ENCODE measurements around the gene WRAP73. TPM values are rescaled to one million over a fixed set of nuclear protein-coding genes. Genes with fewer than 3 reads are reported as not detected.

The WRAP73 gene
- total RNA-seq, 1 experiment from 2014 or later, result 14.9 TPM

GRCh38 chr1:3638676-3639075 lies 11.2 kb downstream of the WRAP73 start:
- H3K27me3 Mint-ChIP-seq (ENCODE audit: unreplicated experiment), result no peaks in the 10 kb centered on the region
- no peaks in the 10 kb centered on the region for H3K4me1 Mint-ChIP-seq (ENCODE audit: low read depth, unreplicated experiment)
- H3K4me3 Mint-ChIP-seq (ENCODE audit: low read depth, unreplicated experiment), result no peak overlapping the region
- intact Hi-C loops (cut with micrococcal nuclease; ENCODE audit: unreplicated experiment), result no loop called here
- no peak for DNase-seq
- no TSS peak for BruUV-seq (replicated peaks)
- CTCF ChIA-PET, result no interaction called here
- TF ChIP-seq CTCF (IDR thresholded peaks at IDR 0.05; ENCODE audit: unreplicated experiment), result no peak
- H3K27ac Mint-ChIP-seq (ENCODE audit: unreplicated experiment), result no peak overlapping the region
- H3K36me3 Mint-ChIP-seq (ENCODE audit: insufficient read depth, unreplicated experiment), result peaks cover 7% of the 10 kb centered on the region
- no peaks in the 10 kb centered on the region for H3K9me3 Mint-ChIP-seq (ENCODE audit: low read depth, unreplicated experiment)

GRCh38 chr1:3638027-3638426 lies 11.9 kb downstream of the WRAP73 start:
- no peaks in the 10 kb centered on the region for H3K4me1 Mint-ChIP-seq (ENCODE audit: low read depth, unreplicated experiment)
- peaks cover 7% of the 10 kb centered on the region for H3K36me3 Mint-ChIP-seq (ENCODE audit: insufficient read depth, unreplicated experiment)
- DNase-seq, result no peak
- no peak overlapping the region for H3K4me3 Mint-ChIP-seq (ENCODE audit: low read depth, unreplicated experiment)
- CTCF ChIA-PET, result no interaction called here
- no peak overlapping the region for H3K27ac Mint-ChIP-seq (ENCODE audit: unreplicated experiment)
- H3K27me3 Mint-ChIP-seq (ENCODE audit: unreplicated experiment), result no peaks in the 10 kb centered on the region
- intact Hi-C loops (cut with micrococcal nuclease; ENCODE audit: unreplicated experiment), result no loop called here
- no TSS peak for BruUV-seq (replicated peaks)
- no peaks in the 10 kb centered on the region for H3K9me3 Mint-ChIP-seq (ENCODE audit: low read depth, unreplicated experiment)
- no peak for TF ChIP-seq CTCF (IDR thresholded peaks at IDR 0.05; ENCODE audit: unreplicated experiment)

- H3K4me1 Mint-ChIP-seq (ENCODE audit: low read depth, unreplicated experiment), result no peaks in the 10 kb centered on the region
- intact Hi-C loops (cut with micrococcal nuclease; ENCODE audit: unreplicated experiment), result no loop called here
- no peak overlapping the region for H3K4me3 Mint-ChIP-seq (ENCODE audit: low read depth, unreplicated experiment)
- no TSS peak for BruUV-seq (replicated peaks)
- DNase-seq, result no peak
- no peaks in the 10 kb centered on the region for H3K9me3 Mint-ChIP-seq (ENCODE audit: low read depth, unreplicated experiment)
- CTCF ChIA-PET, result no interaction called here
- peaks cover 7% of the 10 kb centered on the region for H3K36me3 Mint-ChIP-seq (ENCODE audit: insufficient read depth, unreplicated experiment)
- no peak for TF ChIP-seq CTCF (IDR thresholded peaks at IDR 0.05; ENCODE audit: unreplicated experiment)
- H3K27ac Mint-ChIP-seq (ENCODE audit: unreplicated experiment), result no peak overlapping the region
- no peaks in the 10 kb centered on the region for H3K27me3 Mint-ChIP-seq (ENCODE audit: unreplicated experiment)
These were observed 13.4 kb downstream of the WRAP73 start for GRCh38 chr1:3636531-3636930.

- no peaks in the 10 kb centered on the region for H3K4me1 Mint-ChIP-seq (ENCODE audit: low read depth, unreplicated experiment)
- no peak overlapping the region for H3K27ac Mint-ChIP-seq (ENCODE audit: unreplicated experiment)
- H3K27me3 Mint-ChIP-seq (ENCODE audit: unreplicated experiment), result no peaks in the 10 kb centered on the region
- H3K36me3 Mint-ChIP-seq (ENCODE audit: insufficient read depth, unreplicated experiment), result peaks cover 7% of the 10 kb centered on the region
- CTCF ChIA-PET, result no interaction called here
- no peaks in the 10 kb centered on the region for H3K9me3 Mint-ChIP-seq (ENCODE audit: low read depth, unreplicated experiment)
- H3K4me3 Mint-ChIP-seq (ENCODE audit: low read depth, unreplicated experiment), result no peak overlapping the region
- intact Hi-C loops (cut with micrococcal nuclease; ENCODE audit: unreplicated experiment), result no loop called here
- BruUV-seq (replicated peaks), result no TSS peak
- DNase-seq, result no peak
- TF ChIP-seq CTCF (IDR thresholded peaks at IDR 0.05; ENCODE audit: unreplicated experiment), result no peak
These were observed 13.8 kb downstream of the WRAP73 start for GRCh38 chr1:3636080-3636479.
